Pulmonary artery endothelial cell (primary cell): Measurements from ENCODE around the gene LRRC26. TPM values are rescaled to one million over a fixed set of nuclear protein-coding genes. Genes with fewer than 3 reads are reported as not detected.

Experiments used
- DNase-seq: peaks from one replicate; pipeline ENCODE4 v3.0.0-alpha.2; 2011; ENCODE audit warnings: low read depth, low spot score
- total RNA-seq: library from RNA; depleted of rRNA; stranded (reverse); fragments of >200 nt; gene quantifications from 2 replicates; pipeline ENCODE4 v1.2.3, GENCODE V29; 2014

LRRC26 gene
- total RNA-seq, 1 donor from 2014 or later = not detected

GRCh38 chr9:137168573-137168903 lies 1.3 kb downstream of the LRRC26 start:
- no peak for DNase-seq

GRCh38 chr9:137167747-137168572 lies 1.9 kb downstream of the LRRC26 start:
- no peak for DNase-seq

- DNase-seq = no peak
Measured at GRCh38 chr9:137167277-137167746, 2.5 kb downstream of the LRRC26 start.

- no peak for DNase-seq
Measured at GRCh38 chr9:137166380-137167229, 3.2 kb downstream of the LRRC26 start.

GRCh38 chr9:137165250-137165836 lies 4.5 kb downstream of the LRRC26 start:
- DNase-seq = no peak

GRCh38 chr9:137164370-137165249 lies 5.2 kb downstream of the LRRC26 start:
- DNase-seq = no peak

GRCh38 chr9:137163805-137164204 lies 6.0 kb downstream of the LRRC26 start:
- no peak for DNase-seq

- DNase-seq = no peak
Measured at GRCh38 chr9:137163365-137163715, 6.5 kb downstream of the LRRC26 start.

- DNase-seq = no peak
Measured at GRCh38 chr9:137162505-137163364, 7.1 kb downstream of the LRRC26 start.

GRCh38 chr9:137161558-137162486 lies 8.0 kb downstream of the LRRC26 start:
- DNase-seq = no peak

GRCh38 chr9:137160716-137161557 lies 8.9 kb downstream of the LRRC26 start:
- no peak for DNase-seq

GRCh38 chr9:137160054-137160425 lies 9.8 kb downstream of the LRRC26 start:
- DNase-seq = no peak

GRCh38 chr9:137159105-137160053 lies 10.5 kb downstream of the LRRC26 start:
- no peak for DNase-seq

GRCh38 chr9:137158625-137159024 lies 11.2 kb downstream of the LRRC26 start:
- no peak for DNase-seq

GRCh38 chr9:137157618-137158415 lies 12.0 kb downstream of the LRRC26 start:
- DNase-seq = no peak
